HepG2 (cell line): ENCODE results near the gene GNAI2. TPM values are rescaled to one million over a fixed set of nuclear protein-coding genes. Genes with fewer than 3 reads are reported as not detected.

Source experiments
- CHD4 ChIP-seq: fragments of 200-600 bp; sonication (generic); IDR thresholded peaks from 2 replicates; pipeline ENCODE4 v1.7.0; 2017; ENCODE audit warnings: mild to moderate bottlenecking, low read length, borderline replicate concordance
- EEA1 ChIP-seq: sonication (generic); formaldehyde crosslinking; IDR thresholded peaks from 2 replicates; pipeline ENCODE4 v1.5.1; 2020; ENCODE audit warnings: mild to moderate bottlenecking, missing genetic modification reagents, borderline replicate concordance
- GATAD1 ChIP-seq: IDR thresholded peaks from 2 replicates; pipeline ENCODE4 v1.6.1; 2016; ENCODE audit warnings: missing genetic modification reagents, missing compliant biosample characterization
- GPN1 ChIP-seq: sonication (generic); formaldehyde crosslinking; IDR thresholded peaks from 2 replicates; pipeline ENCODE4 v1.5.1; 2020; ENCODE audit warnings: missing genetic modification reagents, borderline replicate concordance
- IKZF4 ChIP-seq: sonication (generic); formaldehyde crosslinking; IDR thresholded peaks from 2 replicates; pipeline ENCODE4 v1.5.1; 2020; ENCODE audit warnings: borderline replicate concordance, mild to moderate bottlenecking, low read depth, missing genetic modification reagents; ENCODE audit errors: not compliant biosample characterization
- JARID2 ChIP-seq: sonication (generic); formaldehyde crosslinking; IDR thresholded peaks from 2 replicates; pipeline ENCODE4 v1.8.1; 2023; ENCODE audit warnings: missing genetic modification reagents, inconsistent platforms; ENCODE audit not compliant: insufficient replicate concordance
- KDM2A ChIP-seq: sonication (generic); formaldehyde crosslinking; IDR thresholded peaks from 2 replicates; pipeline ENCODE4 v1.4.0; 2020; ENCODE audit warnings: low read depth, missing genetic modification reagents, borderline replicate concordance
- NR2F6 ChIP-seq, 2 experiments: IDR thresholded peaks; 2 replicates each; pipeline ENCODE4 v1.6.1; 2016; ENCODE audit warnings: antibody characterized with exemption in 1 of 2, mild to moderate bottlenecking in 1 of 2
- PAX8 ChIP-seq: sonication (generic); formaldehyde crosslinking; IDR thresholded peaks from 2 replicates; pipeline ENCODE4 v1.8.0; 2022; ENCODE audit warnings: mild to moderate bottlenecking, missing genetic modification reagents, borderline replicate concordance
- RFX1 ChIP-seq: fragments of 450-650 bp; IDR thresholded peaks from 2 replicates; pipeline ENCODE4 v1.6.1; 2017
- SMARCC2 ChIP-seq: fragments of 450-650 bp; IDR thresholded peaks from 2 replicates; pipeline ENCODE4 v1.6.1; 2017; ENCODE audit warnings: antibody characterized with exemption, mild to moderate bottlenecking
- TBX2 ChIP-seq: sonication (generic); formaldehyde crosslinking; IDR thresholded peaks from 2 replicates; pipeline ENCODE4 v1.5.0; 2020; ENCODE audit warnings: missing genetic modification reagents, mild to moderate bottlenecking, borderline replicate concordance
- TSC22D2 ChIP-seq: sonication (generic); formaldehyde crosslinking; IDR thresholded peaks from 2 replicates; pipeline ENCODE4 v1.5.1; 2020; ENCODE audit warnings: missing genetic modification reagents, mild to moderate bottlenecking, borderline replicate concordance
- ZEB1 ChIP-seq: IDR thresholded peaks from 2 replicates; pipeline ENCODE4 v1.6.1; 2012; ENCODE audit warnings: mild to moderate bottlenecking, low read depth, inconsistent platforms; ENCODE audit not compliant: insufficient replicate concordance
- ZMAT3 ChIP-seq: sonication (generic); formaldehyde crosslinking; conservative IDR thresholded peaks from 2 replicates; pipeline ENCODE4 v1.7.0; 2021; ENCODE audit warnings: missing genetic modification reagents
- ZNF20 ChIP-seq: sonication (generic); formaldehyde crosslinking; IDR thresholded peaks from 2 replicates; pipeline ENCODE4 v1.4.0; 2020; ENCODE audit warnings: mild to moderate bottlenecking, moderate library complexity, missing genetic modification reagents
- ZNF773 ChIP-seq: sonication (generic); formaldehyde crosslinking; IDR thresholded peaks from 2 replicates; pipeline ENCODE4 v1.4.0; 2020; ENCODE audit warnings: missing genetic modification reagents, borderline replicate concordance
- ZNF780A ChIP-seq: sonication (generic); formaldehyde crosslinking; IDR thresholded peaks from 2 replicates; pipeline ENCODE4 v1.8.0; 2022; ENCODE audit warnings: mild to moderate bottlenecking, missing genetic modification reagents, moderate library complexity
- polyA plus RNA-seq, 8 experiments: library from polyadenylated mRNA; depleted of rRNA in 3 of 8; stranded (reverse) in 7 of 8; unstranded in 1 of 8; fragments of >200 nt; fragmentation: Illumina TruSeq in 4 of 8; extraction: Trizol in 4 of 8; gene quantifications; 2 replicates each; pipeline versions ENCODE4 v1.2.1 to v1.2.3, GENCODE V29; 2011 to 2016; ENCODE audit warnings: low read depth in 4 of 8, missing spikeins in 1 of 8, mixed read lengths in 1 of 8; ENCODE audit not compliant: insufficient read depth in 1 of 8
- total RNA-seq, 5 experiments: library from RNA; depleted of rRNA; stranded (reverse); fragments of >200 nt; fragmentation: Illumina TruSeq; extraction: Trizol; gene quantifications; 2 replicates each; pipeline ENCODE4 v1.2.3, GENCODE V29; 2016; ENCODE audit warnings: low read depth in 1 of 5
- TF ChIP-seq, protein P1 (sequence below): sonication (generic); formaldehyde crosslinking; IDR thresholded peaks from 2 replicates; pipeline ENCODE4 v1.5.1; 2020; ENCODE audit warnings: missing genetic modification reagents, mild to moderate bottlenecking, borderline replicate concordance
- TF ChIP-seq, protein P2 (sequence below): sonication (generic); formaldehyde crosslinking; IDR thresholded peaks from 2 replicates; pipeline ENCODE4 v1.4.0; 2020; ENCODE audit warnings: mild to moderate bottlenecking, missing genetic modification reagents
- TF ChIP-seq, protein P3 (sequence below): sonication (generic); formaldehyde crosslinking; IDR thresholded peaks from 2 replicates; pipeline ENCODE4 v1.4.0; 2020; ENCODE audit warnings: missing genetic modification reagents
- TF ChIP-seq, protein P4 (sequence below): sonication (generic); formaldehyde crosslinking; IDR thresholded peaks from 2 replicates; pipeline ENCODE4 v1.5.0; 2020; ENCODE audit warnings: missing genetic modification reagents
- TF ChIP-seq, protein P5 (sequence below): sonication (generic); formaldehyde crosslinking; IDR thresholded peaks from 2 replicates; pipeline ENCODE4 v1.8.0; 2022; ENCODE audit warnings: missing genetic modification reagents, low read depth, mild to moderate bottlenecking, borderline replicate concordance

Gene GNAI2
- total and polyA plus RNA-seq, 2 of the 13 experiments (the other 11 are each of a cell fraction or from before 2014, with no cell fraction given): 51.1 to 66.2 TPM

DNA sequence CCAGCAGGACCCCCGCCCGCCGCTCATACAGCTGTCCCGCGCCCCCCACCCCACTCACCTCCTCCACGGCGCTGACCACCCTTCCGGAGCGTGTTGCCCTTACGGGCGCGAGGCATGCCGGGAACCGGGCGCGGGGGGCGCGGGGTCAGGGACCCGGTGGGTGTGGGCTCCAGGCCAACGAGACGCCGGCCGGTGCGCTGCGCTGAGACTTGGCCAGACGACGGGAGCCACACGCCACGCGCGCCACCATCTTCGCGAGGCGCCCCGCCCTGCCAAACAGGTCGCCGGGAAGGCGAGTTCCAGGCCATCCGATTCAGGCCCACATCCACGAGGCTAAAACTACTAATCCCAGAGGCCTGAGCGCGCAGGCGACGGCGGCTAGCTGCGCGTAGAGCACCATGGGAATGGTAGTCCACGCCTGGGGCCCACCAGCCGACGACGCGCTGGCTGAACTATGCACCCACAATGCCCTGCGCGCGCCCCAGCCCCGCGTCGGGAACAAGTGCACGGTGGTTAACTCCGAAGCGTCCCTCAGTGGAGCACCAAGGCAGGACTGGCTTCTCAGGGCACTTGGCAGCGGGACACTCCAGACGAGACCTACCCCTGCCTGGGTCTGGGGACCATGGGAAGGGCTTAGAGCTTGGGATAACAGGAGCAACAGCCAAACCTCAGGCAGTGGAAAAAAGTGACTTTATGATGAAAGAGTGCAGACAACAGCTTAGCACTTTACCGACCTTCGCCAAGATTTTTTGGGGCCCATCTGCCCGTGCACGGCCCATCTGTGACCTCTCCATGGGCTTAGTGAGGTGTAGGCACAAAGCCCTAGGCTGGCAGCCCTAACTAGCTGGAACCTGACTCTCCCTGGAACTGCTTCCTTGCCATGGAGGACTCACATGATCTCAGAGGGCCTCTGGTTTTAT is 56.4 kb downstream of the GNAI2 start, which contains the start of gene IFRD2 (continued):
- TF ChIP-seq ZNF20 (CRISPR knock-in tag) (no peak), CHD4 (no peak), EEA1 (CRISPR knock-in tag) (no peak), GPN1 (CRISPR knock-in tag) (no peak; the same call in 1 of the 2 replicates), SMARCC2 (no peak), PAX8 (CRISPR knock-in tag) (no peak), TSC22D2 (0 out of 2 replicates have a peak, but pooled peaks have one; percentile 19), NR2F6 (IDR thresholded peaks at IDR 0.05) (no peak), NR2F6 (CRISPR knock-in tag; IDR thresholded peaks at IDR 0.05) (peak; percentile 54), IKZF4 (CRISPR knock-in tag) (no peak), ZNF773 (CRISPR knock-in tag) (no peak), TBX2 (CRISPR knock-in tag) (peak; percentile 80; the same call in 1 of the 2 replicates), KDM2A (CRISPR knock-in tag) (peak; percentile 97), ZNF780A (CRISPR knock-in tag) (no peak; the same call in 1 of the 2 replicates), RFX1 (no peak; the same call in 1 of the 2 replicates), GATAD1 (peak; percentile 92), ZEB1 (no peak), JARID2 (no peak), ZMAT3 (CRISPR knock-in tag) (0 out of 2 replicates have a peak, but pooled peaks have one; percentile 29)
- TF ChIP-seq, protein P1, sequence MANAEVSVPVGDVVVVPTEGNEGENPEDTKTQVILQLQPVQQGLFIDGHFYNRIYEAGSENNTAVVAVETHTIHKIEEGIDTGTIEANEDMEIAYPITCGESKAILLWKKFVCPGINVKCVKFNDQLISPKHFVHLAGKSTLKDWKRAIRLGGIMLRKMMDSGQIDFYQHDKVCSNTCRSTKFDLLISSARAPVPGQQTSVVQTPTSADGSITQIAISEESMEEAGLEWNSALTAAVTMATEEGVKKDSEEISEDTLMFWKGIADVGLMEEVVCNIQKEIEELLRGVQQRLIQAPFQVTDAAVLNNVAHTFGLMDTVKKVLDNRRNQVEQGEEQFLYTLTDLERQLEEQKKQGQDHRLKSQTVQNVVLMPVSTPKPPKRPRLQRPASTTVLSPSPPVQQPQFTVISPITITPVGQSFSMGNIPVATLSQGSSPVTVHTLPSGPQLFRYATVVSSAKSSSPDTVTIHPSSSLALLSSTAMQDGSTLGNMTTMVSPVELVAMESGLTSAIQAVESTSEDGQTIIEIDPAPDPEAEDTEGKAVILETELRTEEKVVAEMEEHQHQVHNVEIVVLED (CRISPR knock-in tag): peak; percentile 99
- TF ChIP-seq, protein P2, sequence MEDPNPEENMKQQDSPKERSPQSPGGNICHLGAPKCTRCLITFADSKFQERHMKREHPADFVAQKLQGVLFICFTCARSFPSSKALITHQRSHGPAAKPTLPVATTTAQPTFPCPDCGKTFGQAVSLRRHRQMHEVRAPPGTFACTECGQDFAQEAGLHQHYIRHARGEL (CRISPR knock-in tag): 0 out of 2 replicates have a peak, but pooled peaks have one; percentile 77
- TF ChIP-seq, protein P3, sequence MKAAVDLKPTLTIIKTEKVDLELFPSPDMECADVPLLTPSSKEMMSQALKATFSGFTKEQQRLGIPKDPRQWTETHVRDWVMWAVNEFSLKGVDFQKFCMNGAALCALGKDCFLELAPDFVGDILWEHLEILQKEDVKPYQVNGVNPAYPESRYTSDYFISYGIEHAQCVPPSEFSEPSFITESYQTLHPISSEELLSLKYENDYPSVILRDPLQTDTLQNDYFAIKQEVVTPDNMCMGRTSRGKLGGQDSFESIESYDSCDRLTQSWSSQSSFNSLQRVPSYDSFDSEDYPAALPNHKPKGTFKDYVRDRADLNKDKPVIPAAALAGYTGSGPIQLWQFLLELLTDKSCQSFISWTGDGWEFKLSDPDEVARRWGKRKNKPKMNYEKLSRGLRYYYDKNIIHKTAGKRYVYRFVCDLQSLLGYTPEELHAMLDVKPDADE (CRISPR knock-in tag): no peak
- TF ChIP-seq, protein P4, sequence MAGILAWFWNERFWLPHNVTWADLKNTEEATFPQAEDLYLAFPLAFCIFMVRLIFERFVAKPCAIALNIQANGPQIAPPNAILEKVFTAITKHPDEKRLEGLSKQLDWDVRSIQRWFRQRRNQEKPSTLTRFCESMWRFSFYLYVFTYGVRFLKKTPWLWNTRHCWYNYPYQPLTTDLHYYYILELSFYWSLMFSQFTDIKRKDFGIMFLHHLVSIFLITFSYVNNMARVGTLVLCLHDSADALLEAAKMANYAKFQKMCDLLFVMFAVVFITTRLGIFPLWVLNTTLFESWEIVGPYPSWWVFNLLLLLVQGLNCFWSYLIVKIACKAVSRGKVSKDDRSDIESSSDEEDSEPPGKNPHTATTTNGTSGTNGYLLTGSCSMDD: no peak
- TF ChIP-seq, protein P5, sequence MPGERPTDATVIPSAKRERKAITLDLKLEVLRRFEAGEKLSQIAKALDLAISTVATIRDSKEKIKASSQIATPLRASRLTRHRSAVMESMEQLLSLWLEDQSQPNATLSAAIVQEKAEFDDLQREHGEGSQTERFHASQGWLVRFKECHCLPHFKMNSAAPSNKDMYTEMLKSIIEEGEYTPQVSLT (CRISPR knock-in tag): no peak
